GM23338 (cell line): ENCODE results near the gene ABCC1.

Experiments
- EZH2 ChIP-seq: fragments of 200-600 bp; sonication (generic); IDR thresholded peaks from one replicate; pipeline ENCODE4 v1.8.0; 2017; ENCODE audit warnings: antibody characterized with exemption, mild to moderate bottlenecking, low read depth; ENCODE audit not compliant: unreplicated experiment
- NANOG ChIP-seq: IDR thresholded peaks from 2 replicates; pipeline ENCODE4 v1.6.1; 2016; ENCODE audit warnings: antibody characterized with exemption, borderline replicate concordance
- POLR2AphosphoS5 ChIP-seq: IDR thresholded peaks from 2 replicates; pipeline ENCODE4 v1.6.1; 2016; ENCODE audit warnings: antibody characterized with exemption, low read depth
- TF ChIP-seq, protein P1 (sequence below), 2 experiments: fragments of 200-600 bp in 1 of 2; sonication (generic) in 1 of 2; conservative IDR thresholded peaks; 2 replicates each; pipeline versions ENCODE4 v1.5.1 to v1.6.1; 2016 to 2017; ENCODE audit warnings: antibody characterized with exemption in 2 of 2, low read depth in 2 of 2, mild to moderate bottlenecking in 2 of 2, moderate library complexity in 1 of 2
- TF ChIP-seq, protein P2 (sequence below): IDR thresholded peaks from one replicate; pipeline ENCODE4 v1.6.1; 2018; ENCODE audit warnings: antibody characterized with exemption; ENCODE audit not compliant: unreplicated experiment

DNA sequence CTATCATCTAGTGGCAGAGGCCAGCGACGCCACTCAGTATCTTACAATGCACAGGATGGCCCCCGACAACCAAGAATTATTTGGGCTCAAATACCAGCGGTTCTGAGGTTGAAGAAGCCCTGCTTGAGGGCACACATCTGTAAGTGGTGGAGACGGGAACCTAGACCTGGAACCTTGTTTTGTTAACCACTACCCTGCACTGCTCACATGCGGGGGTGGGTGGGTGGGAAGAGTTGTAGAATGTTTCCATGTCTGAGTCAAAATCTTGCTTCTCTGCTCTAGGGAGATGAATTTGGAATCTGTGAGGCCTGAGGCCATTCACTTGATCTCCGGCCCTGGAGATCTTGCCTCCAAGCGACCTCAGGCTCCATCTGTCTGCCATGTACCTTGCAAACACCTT lies 44.1 kb downstream of the ABCC1 start:
- TF ChIP-seq, protein P1, sequence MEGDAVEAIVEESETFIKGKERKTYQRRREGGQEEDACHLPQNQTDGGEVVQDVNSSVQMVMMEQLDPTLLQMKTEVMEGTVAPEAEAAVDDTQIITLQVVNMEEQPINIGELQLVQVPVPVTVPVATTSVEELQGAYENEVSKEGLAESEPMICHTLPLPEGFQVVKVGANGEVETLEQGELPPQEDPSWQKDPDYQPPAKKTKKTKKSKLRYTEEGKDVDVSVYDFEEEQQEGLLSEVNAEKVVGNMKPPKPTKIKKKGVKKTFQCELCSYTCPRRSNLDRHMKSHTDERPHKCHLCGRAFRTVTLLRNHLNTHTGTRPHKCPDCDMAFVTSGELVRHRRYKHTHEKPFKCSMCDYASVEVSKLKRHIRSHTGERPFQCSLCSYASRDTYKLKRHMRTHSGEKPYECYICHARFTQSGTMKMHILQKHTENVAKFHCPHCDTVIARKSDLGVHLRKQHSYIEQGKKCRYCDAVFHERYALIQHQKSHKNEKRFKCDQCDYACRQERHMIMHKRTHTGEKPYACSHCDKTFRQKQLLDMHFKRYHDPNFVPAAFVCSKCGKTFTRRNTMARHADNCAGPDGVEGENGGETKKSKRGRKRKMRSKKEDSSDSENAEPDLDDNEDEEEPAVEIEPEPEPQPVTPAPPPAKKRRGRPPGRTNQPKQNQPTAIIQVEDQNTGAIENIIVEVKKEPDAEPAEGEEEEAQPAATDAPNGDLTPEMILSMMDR (conservative IDR thresholded peaks at IDR 0.05; ENCODE audit: low read depth in 2 of 2): no peak
- TF ChIP-seq EZH2 (no peak), POLR2AphosphoS5 (no peak), NANOG (no peak)
- TF ChIP-seq, protein P2, sequence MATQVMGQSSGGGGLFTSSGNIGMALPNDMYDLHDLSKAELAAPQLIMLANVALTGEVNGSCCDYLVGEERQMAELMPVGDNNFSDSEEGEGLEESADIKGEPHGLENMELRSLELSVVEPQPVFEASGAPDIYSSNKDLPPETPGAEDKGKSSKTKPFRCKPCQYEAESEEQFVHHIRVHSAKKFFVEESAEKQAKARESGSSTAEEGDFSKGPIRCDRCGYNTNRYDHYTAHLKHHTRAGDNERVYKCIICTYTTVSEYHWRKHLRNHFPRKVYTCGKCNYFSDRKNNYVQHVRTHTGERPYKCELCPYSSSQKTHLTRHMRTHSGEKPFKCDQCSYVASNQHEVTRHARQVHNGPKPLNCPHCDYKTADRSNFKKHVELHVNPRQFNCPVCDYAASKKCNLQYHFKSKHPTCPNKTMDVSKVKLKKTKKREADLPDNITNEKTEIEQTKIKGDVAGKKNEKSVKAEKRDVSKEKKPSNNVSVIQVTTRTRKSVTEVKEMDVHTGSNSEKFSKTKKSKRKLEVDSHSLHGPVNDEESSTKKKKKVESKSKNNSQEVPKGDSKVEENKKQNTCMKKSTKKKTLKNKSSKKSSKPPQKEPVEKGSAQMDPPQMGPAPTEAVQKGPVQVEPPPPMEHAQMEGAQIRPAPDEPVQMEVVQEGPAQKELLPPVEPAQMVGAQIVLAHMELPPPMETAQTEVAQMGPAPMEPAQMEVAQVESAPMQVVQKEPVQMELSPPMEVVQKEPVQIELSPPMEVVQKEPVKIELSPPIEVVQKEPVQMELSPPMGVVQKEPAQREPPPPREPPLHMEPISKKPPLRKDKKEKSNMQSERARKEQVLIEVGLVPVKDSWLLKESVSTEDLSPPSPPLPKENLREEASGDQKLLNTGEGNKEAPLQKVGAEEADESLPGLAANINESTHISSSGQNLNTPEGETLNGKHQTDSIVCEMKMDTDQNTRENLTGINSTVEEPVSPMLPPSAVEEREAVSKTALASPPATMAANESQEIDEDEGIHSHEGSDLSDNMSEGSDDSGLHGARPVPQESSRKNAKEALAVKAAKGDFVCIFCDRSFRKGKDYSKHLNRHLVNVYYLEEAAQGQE: no peak
